HG02943 (cell line): ENCODE data around the gene PKD1L1.

Source experiments
- ATAC-seq: cut with Tn5 transposase; IDR thresholded peaks from one replicate; pipeline ENCODE4 v1.9.1; 2021; ENCODE audit warnings: mild to moderate bottlenecking, low read depth, moderate library complexity; ENCODE audit not compliant: unreplicated experiment

Gene PKD1L1

DNA sequence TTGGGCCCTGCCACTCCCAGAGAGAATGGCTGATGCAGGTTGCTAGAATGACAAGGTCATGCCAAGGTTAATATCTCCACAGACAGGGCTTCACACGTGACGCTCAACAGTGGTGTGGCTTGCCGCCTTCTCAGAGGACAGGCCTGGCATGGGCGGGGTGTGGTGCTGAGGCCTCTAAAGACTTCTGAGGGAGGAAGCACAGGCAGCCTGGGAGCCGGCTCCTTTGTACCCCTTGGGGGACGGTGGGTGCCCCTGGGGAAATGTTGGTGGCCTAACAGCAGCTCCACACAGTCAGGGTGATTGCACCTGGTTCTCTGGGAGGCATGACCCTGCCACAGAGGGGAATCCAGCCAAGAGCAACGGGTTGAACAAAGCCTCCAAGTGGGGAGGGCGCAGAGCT, 115.1 kb downstream of the PKD1L1 start:
- ATAC-seq: peak; percentile 64

- no peak for ATAC-seq
Measured at GRCh38 chr7:47832105-47832715, 116.1 kb downstream of the PKD1L1 start.

- no peak for ATAC-seq
Measured at GRCh38 chr7:47830015-47830414, 118.3 kb downstream of the PKD1L1 start.

GRCh38 chr7:47827871-47828270, 120.4 kb downstream of the PKD1L1 start:
- no peak for ATAC-seq

DNA sequence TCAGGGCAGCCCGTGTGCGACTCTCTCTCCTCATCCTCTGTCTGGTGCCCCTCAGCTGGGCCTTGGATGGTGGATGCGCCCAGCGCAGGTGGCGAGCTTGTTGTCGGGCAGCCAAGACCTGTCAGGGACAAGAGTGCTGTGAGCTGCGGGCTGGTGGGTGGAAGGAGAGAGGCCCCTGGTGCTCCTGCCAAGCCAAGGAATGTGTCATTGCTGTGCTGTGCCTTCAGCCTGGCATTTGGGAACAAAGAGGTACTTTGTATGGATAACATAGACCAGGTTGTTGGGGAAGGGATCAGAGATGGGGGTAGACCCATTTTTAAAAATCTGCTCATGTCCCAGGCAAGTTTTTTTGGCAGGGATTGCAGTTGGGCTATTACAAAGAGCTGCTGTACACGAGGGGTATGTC, 120.9 kb downstream of the PKD1L1 start:
- ATAC-seq: no peak

GRCh38 chr7:47826754-47827153, 121.5 kb downstream of the PKD1L1 start:
- no peak for ATAC-seq

DNA sequence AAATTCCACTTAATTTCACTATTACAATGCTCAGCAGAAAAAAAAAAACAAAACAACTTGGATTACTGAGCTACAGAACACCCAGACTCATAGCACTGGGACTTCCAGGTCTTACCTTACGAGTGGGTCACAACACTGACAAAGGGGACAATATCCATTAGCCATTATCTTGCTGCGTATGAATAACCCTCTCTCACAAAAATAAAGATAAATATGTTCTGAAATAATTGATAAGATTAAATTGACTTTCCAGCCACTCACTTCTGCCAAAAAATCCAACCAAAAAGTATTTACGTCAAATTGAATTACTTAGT, 128.7 kb downstream of the PKD1L1 start:
- ATAC-seq: no peak

- no peak for ATAC-seq
Measured at GRCh38 chr7:47818796-47819606, 129.3 kb downstream of the PKD1L1 start.

- no peak for ATAC-seq
Measured at GRCh38 chr7:47817917-47818316, 130.3 kb downstream of the PKD1L1 start.

- ATAC-seq: no peak
Measured at GRCh38 chr7:47816647-47817046, 131.6 kb downstream of the PKD1L1 start.

- ATAC-seq: no peak
Measured at GRCh38 chr7:47815867-47816266, 132.4 kb downstream of the PKD1L1 start.

DNA sequence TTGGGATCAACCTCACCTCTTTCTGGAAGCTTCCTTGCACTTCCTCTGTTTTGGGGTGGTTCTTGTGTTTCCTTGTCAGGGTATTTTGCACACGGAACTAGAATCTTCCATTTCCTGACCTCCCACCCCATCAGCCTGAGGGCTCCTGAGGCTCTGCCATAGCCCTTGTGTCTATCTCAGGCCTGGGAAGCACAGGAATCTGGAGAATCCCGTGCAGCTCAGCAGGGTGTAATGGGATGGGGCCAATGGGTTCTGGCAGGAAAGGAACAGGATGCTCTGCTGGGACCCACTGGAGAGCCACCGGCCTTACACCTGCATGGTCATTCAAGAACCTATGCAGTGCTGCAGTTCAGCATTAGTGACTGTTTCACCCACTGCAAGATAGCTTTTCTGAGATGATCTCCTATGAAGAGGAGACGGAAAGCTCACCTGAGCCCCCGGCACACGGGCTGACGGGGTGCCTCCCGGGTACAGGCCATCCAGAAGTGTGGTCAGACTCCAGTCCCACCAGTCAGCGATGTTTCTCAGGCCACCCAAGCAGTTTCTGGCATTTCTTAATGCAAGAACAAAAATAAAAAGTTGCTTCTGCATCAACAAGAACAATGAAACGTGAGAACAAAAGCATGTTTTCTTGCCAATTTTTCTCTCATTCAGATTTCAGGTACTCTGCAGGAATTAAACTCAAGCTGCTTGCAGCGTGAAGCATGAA, 133.2 kb downstream of the PKD1L1 start:
- ATAC-seq: no peak

DNA sequence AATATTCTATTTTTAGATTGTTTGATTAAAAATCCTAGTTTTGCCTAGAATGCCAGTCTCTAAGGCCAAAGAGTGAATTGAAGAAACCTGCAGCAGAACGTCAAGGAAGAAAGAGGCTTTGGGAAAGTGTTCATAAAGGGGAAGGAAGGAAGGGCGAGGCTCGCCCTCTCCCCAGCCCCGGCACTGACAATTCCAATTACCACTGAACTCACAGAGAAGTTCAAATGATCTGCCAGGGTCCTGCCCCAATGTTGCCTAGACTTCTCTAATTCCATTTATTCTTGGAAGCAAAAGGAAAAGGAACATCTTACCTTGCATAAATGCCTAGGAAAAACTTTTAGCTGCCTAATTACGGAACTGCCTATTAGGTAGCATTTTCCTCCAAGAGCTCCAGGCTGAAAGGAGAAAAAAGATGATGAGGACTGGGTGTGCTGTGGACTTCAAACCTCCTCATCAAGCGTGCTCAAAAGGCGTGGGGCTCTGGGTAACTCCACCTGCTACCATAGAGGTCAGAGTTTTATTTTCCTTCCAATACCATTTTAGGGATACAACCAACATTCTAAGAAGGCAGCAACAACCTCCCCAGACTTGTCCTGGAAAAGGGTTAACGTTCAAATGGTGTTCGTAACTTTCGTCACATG, 134.5 kb downstream of the PKD1L1 start:
- ATAC-seq: no peak

GRCh38 chr7:47812429-47813136, 135.7 kb downstream of the PKD1L1 start:
- ATAC-seq: no peak

DNA sequence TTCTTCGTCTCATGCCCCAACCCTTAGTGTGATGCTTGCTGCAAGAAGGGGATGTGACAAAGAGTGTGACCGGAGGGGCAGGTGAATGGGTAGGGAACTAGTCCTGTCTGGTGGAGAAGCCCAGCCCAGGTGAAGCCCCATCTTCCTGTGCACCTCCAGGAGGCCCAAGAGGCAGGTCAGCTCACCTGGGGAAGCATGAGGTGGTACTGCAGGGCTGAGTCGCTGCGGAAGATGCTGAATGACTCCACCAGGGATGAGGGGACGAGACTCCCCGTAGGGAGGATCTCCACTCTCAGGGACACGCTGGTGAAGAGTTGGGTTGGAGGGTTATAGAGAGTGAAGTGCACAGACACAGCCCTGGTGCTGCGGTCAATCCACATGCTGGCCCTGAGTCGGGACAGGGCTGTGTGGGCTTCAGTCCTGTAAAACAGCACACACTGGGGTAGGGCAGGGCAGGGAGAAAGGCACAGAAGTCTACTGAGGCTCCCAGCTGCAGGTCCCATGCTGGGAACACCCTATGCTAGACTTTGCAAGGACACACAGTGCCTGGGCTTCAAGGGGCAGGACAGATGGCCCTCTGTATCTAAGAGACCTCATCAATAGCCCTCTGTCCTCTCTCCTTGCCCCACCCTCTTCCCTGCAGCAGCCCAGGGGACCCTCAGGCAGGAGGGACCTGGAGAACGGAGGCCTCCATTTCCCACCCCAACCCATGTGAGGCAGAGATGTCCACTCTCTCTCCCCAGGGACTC, 136.5 kb downstream of the PKD1L1 start:
- ATAC-seq: no peak

DNA sequence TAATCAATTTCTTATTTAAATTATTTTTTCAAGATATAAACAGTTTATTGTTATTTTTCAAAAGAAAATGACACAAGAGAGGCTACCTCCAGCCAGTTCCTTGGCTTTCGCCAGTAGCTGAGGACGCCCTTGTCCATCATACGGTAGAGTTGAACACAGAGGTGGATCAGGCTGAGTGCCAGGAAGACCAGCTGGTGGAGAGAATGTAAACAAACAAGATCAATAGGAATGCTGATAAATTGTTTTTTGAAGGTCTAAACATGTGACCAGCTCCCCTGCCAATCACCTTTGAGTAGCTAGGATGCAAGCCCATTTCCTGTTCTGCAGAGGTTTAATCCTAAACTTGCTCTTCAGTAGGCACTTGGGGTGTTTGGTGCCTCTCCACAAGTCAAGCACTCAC, 138.9 kb downstream of the PKD1L1 start:
- ATAC-seq: no peak

- ATAC-seq: no peak
Measured at GRCh38 chr7:47808321-47808720, 139.9 kb downstream of the PKD1L1 start.

DNA sequence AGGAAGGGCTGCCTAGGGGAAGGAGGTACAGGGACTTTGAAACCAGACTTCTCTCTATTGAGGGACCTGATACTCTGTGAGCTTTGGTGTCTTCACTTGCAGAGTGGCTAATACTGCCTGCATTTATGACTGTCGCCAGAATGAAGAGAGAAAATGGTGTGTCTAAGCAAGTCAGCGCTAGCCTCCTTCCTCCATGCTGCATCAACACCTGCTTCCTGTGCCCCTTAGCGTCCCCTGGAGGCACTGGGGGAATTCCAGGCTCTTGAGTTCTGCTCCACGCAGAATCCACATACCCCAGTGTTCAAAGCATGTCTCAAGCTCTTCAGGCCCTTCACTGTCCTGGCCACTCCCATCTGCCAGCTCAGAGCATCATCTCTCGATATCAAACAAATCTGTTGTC, 140.5 kb downstream of the PKD1L1 start:
- no peak for ATAC-seq

DNA sequence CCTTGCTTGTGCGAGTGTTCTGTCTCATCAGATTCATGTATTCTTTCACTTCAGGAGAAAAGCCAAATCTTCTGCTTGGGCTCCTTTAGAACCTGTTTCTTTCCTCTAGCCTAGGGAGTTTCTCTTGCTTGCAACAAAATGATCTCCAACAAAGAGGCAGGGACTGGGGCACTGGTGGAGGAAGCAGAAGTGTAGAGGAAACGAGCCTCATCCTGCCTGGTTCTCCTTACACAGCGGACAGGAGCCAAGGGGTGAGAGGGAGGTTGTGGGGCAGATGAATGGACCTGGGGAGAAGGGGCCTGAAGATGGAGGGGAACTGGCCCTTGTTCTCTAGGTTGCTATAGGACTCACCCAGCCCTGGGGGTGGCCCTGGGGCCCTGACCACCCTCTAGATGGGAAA, 141.1 kb downstream of the PKD1L1 start:
- ATAC-seq: no peak

DNA sequence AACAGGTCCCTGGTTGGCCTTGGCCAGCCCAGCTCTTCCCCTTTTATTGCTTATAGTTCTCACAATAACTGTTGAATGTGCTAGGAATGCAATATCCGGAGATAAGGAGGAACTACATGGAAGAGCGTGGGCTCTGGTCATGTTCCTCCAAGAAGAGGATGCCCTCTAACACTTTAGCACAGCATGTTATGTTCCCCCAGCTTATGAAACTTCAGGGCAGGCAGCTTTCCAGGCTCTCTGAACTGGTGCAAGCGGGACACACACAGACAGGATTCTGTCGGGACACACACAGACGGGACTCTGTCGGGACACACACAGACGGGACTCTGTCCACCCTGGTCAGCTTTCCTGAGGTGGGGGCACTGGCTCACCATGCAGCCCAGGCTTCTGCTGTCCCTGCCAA, 141.6 kb downstream of the PKD1L1 start:
- no peak for ATAC-seq
